ENCODE measurements around the gene PARG.
"Not testable (repeated sequence)": the region's sequence is repeated elsewhere in the genome, so short reads cannot be mapped to it uniquely, and the experiment has no call there.

The PARG gene

DNA sequence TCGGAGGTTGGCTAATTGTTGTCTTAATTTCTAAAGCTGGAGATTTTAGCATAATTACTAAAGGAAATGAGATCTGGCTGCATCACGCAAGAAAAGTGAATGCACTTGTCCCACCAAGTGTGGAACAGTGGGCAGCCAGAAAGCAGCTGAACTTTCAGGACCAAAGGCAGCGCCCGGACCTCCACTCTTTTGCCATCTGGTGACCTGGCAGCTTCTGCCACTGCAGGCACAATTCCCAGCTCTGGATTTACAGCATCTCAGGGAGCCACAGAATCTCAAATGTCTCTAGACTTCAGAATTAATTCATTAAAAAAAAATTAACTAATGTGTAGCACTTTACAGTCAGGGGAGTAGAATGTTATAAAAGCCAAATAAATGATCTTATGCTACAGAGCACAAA, 165.0 kb downstream of the PARG start:
- no peak overlapping the region for H3K4me3 ChIP-seq (ENCODE audit: low read depth in 1 of 2, low read length in 2 of 2)
- no peaks in the 10 kb centered on the region for H3K36me3 ChIP-seq (ENCODE audit: insufficient read depth, low read length)
- H3K79me2 ChIP-seq (ENCODE audit: insufficient read depth, low read length), result no peaks in the 10 kb centered on the region
- ATAC-seq (ENCODE audit: insufficient read depth, low read depth), result no peak
- no peak overlapping the region for H3K4me2 ChIP-seq (ENCODE audit: insufficient read depth, low read length)
- DNase-seq, result no peak
- H3K27ac ChIP-seq (ENCODE audit: low read length), result no peak overlapping the region
- H4K20me1 ChIP-seq (ENCODE audit: insufficient read depth, low read length), result no peaks in the 10 kb centered on the region
- no peaks in the 10 kb centered on the region for H3K27me3 ChIP-seq (ENCODE audit: insufficient read depth, low read length, poor library complexity)
- H3K4me1 ChIP-seq (ENCODE audit: insufficient read depth, low read length), result no peaks in the 10 kb centered on the region
- H3K9me3 ChIP-seq (ENCODE audit: insufficient read depth, low read length, severe bottlenecking), result no peaks in the 10 kb centered on the region
- TF ChIP-seq, protein P1, sequence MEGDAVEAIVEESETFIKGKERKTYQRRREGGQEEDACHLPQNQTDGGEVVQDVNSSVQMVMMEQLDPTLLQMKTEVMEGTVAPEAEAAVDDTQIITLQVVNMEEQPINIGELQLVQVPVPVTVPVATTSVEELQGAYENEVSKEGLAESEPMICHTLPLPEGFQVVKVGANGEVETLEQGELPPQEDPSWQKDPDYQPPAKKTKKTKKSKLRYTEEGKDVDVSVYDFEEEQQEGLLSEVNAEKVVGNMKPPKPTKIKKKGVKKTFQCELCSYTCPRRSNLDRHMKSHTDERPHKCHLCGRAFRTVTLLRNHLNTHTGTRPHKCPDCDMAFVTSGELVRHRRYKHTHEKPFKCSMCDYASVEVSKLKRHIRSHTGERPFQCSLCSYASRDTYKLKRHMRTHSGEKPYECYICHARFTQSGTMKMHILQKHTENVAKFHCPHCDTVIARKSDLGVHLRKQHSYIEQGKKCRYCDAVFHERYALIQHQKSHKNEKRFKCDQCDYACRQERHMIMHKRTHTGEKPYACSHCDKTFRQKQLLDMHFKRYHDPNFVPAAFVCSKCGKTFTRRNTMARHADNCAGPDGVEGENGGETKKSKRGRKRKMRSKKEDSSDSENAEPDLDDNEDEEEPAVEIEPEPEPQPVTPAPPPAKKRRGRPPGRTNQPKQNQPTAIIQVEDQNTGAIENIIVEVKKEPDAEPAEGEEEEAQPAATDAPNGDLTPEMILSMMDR (IDR thresholded peaks at IDR 0.05; ENCODE audit: borderline replicate concordance, extremely low read depth, low read length, poor library complexity, severe bottlenecking), result no peak
- TF ChIP-seq EZH2 (IDR thresholded peaks at IDR 0.05; ENCODE audit: borderline replicate concordance, low read depth, low read length, severe bottlenecking), result no peak
- no peak overlapping the region for H3K9ac ChIP-seq (ENCODE audit: low read depth, low read length)
- H2AFZ ChIP-seq (ENCODE audit: low read depth, low read length), result no peak overlapping the region

DNA sequence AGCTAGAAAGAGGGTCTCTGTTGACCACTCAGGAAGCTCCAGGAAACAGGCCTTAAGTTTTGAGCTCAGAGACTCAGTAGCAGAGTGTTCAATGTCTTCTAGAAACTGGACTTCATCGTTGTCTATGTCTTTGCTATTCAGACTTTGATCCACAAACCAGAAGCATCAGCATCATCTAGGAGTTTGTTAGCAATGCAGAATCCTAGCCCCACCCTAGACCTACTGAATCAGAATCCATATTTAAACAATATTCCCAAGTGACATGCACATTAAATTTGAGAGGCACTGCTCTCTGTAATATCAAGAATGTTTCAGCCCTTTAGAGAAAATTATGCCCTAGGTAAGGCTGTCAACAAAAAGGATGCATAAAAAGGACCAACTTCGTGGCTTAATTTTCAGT, 166.8 kb downstream of the PARG start:
- Histone ChIP-seq H3K4me2 (ENCODE audit: insufficient read depth, low read length) (no peak overlapping the region), H3K9me3 (ENCODE audit: insufficient read depth, low read length, severe bottlenecking) (no peaks in the 10 kb centered on the region), H3K4me1 (ENCODE audit: insufficient read depth, low read length) (no peaks in the 10 kb centered on the region), H3K4me3 (ENCODE audit: low read depth in 1 of 2, low read length in 2 of 2) (no peak overlapping the region), H3K27ac (ENCODE audit: low read length) (no peak overlapping the region), H4K20me1 (ENCODE audit: insufficient read depth, low read length) (no peaks in the 10 kb centered on the region), H3K27me3 (ENCODE audit: insufficient read depth, low read length, poor library complexity) (no peaks in the 10 kb centered on the region), H2AFZ (ENCODE audit: low read depth, low read length) (no peak overlapping the region), H3K79me2 (ENCODE audit: insufficient read depth, low read length) (no peaks in the 10 kb centered on the region), H3K9ac (ENCODE audit: low read depth, low read length) (no peak overlapping the region), H3K36me3 (ENCODE audit: insufficient read depth, low read length) (no peaks in the 10 kb centered on the region)
- no peak for DNase-seq
- no peak for ATAC-seq (ENCODE audit: insufficient read depth, low read depth)
- TF ChIP-seq, protein P1 (IDR thresholded peaks at IDR 0.05; ENCODE audit: borderline replicate concordance, extremely low read depth, low read length, poor library complexity, severe bottlenecking), result no peak
- no peak for TF ChIP-seq EZH2 (IDR thresholded peaks at IDR 0.05; ENCODE audit: borderline replicate concordance, low read depth, low read length, severe bottlenecking)

DNA sequence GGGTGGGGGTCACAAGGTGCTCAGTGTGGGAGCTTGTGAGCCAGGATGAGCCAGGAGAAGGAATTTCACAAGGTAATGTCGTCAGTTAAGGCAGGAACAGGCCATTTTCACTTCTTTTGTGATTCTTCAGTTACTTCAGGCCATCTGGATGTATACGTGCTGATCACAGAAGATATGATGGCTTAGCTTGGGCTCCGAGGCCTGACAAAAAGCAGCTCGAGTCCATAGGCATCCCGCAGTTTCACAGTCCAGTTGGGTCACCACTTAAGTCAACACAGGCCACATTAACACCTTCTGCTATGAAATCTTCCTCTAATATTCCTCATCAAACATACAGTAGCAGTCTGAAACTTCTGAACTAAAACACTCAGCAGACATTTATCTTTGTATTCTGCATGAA, 168.9 kb downstream of the PARG start:
- H4K20me1 ChIP-seq (ENCODE audit: insufficient read depth, low read length); H3K4me1 ChIP-seq (ENCODE audit: insufficient read depth, low read length); H3K4me2 ChIP-seq (ENCODE audit: insufficient read depth, low read length); H3K9ac ChIP-seq (ENCODE audit: low read depth, low read length); H2AFZ ChIP-seq (ENCODE audit: low read depth, low read length); H3K27me3 ChIP-seq (ENCODE audit: insufficient read depth, low read length, poor library complexity); H3K79me2 ChIP-seq (ENCODE audit: insufficient read depth, low read length); ATAC-seq (ENCODE audit: insufficient read depth, low read depth); H3K9me3 ChIP-seq (ENCODE audit: insufficient read depth, low read length, severe bottlenecking); DNase-seq; H3K4me3 ChIP-seq (ENCODE audit: low read depth in 1 of 2, low read length in 2 of 2); H3K27ac ChIP-seq (ENCODE audit: low read length); H3K36me3 ChIP-seq (ENCODE audit: insufficient read depth, low read length): not testable (repeated sequence)

- H3K4me1 ChIP-seq (ENCODE audit: insufficient read depth, low read length); H3K79me2 ChIP-seq (ENCODE audit: insufficient read depth, low read length); H4K20me1 ChIP-seq (ENCODE audit: insufficient read depth, low read length); H3K9ac ChIP-seq (ENCODE audit: low read depth, low read length); H3K27me3 ChIP-seq (ENCODE audit: insufficient read depth, low read length, poor library complexity); H3K4me2 ChIP-seq (ENCODE audit: insufficient read depth, low read length); H2AFZ ChIP-seq (ENCODE audit: low read depth, low read length); H3K36me3 ChIP-seq (ENCODE audit: insufficient read depth, low read length); H3K4me3 ChIP-seq (ENCODE audit: low read depth in 1 of 2, low read length in 2 of 2); H3K27ac ChIP-seq (ENCODE audit: low read length); H3K9me3 ChIP-seq (ENCODE audit: insufficient read depth, low read length, severe bottlenecking): not testable (repeated sequence)
- DNase-seq, result peak; percentile 18
- ATAC-seq (ENCODE audit: insufficient read depth, low read depth), result peak; percentile 71
Observed at GRCh38 chr10:49771046-49771445, 170.8 kb downstream of the PARG start.
